Measurements from ENCODE around the gene AFG1L. TPM values are rescaled to one million over a fixed set of nuclear protein-coding genes. Genes with fewer than 3 reads are reported as not detected.

Gene AFG1L
- total RNA-seq, 1 experiment from 2014 or later: 4.9 TPM

GRCh38 chr6:108454356-108454755 lies 159.5 kb downstream of the AFG1L start:
- TF ChIP-seq REST (IDR thresholded peaks at IDR 0.05; ENCODE audit: low read depth) (no peak), EZH2 (IDR thresholded peaks at IDR 0.05) (no peak), SRF (IDR thresholded peaks at IDR 0.05; ENCODE audit: low read depth) (no peak), CEBPB (IDR thresholded peaks at IDR 0.05; ENCODE audit: low read depth) (no peak), ZFX (IDR thresholded peaks at IDR 0.05) (no peak), SIN3A (IDR thresholded peaks at IDR 0.05; ENCODE audit: low read depth) (no peak), MAX (IDR thresholded peaks at IDR 0.05) (no peak), JUND (IDR thresholded peaks at IDR 0.05) (no peak), ATF3 (IDR thresholded peaks at IDR 0.05) (no peak), SP1 (IDR thresholded peaks at IDR 0.05; ENCODE audit: low read depth) (no peak), ZNF274 (IDR thresholded peaks at IDR 0.05; ENCODE audit: low read depth, low read length) (no peak), TCF7L2 (IDR thresholded peaks at IDR 0.05; ENCODE audit: borderline replicate concordance, extremely low read depth, insufficient read depth, insufficient read length) (no peak)
- ChIA-PET CTCF (no interaction called here), RAD21 (ENCODE audit: low non-redundant PET in 1 of 2, low total read pairs in 2 of 2, uncharacterized antibody in 2 of 2, unreplicated experiment in 2 of 2) (no interaction called here), POLR2A (no interaction called here)
- no peak overlapping the region for H3K9ac ChIP-seq (ENCODE audit: low read length)
- H3K4me1 ChIP-seq (ENCODE audit: control insufficient read depth in 1 of 2, insufficient read depth in 2 of 2, low read length in 2 of 2): no peaks in the 10 kb centered on the region
- no peak overlapping the region for H3K4me2 ChIP-seq (ENCODE audit: low read length)
- H3K27ac ChIP-seq (ENCODE audit: low read depth, low read length): no peak overlapping the region
- intact Hi-C loops (cut with micrococcal nuclease): loop anchor here (1.0 kb wide), 1 partner anchor 10 kb away; no protein-coding TSS in a partner anchor
- no peaks in the 10 kb centered on the region for H3K9me2 ChIP-seq (ENCODE audit: insufficient read depth)
- no peak overlapping the region for H2AFZ ChIP-seq (ENCODE audit: low read depth, low read length, poor library complexity, severe bottlenecking)
- H3K9me3 ChIP-seq (ENCODE audit: control insufficient read depth in 1 of 2, insufficient read depth in 1 of 2, low read depth in 1 of 2, low read length in 2 of 2): no peaks in the 10 kb centered on the region
- DNase-seq (ENCODE audit: low read depth, low spot score): no peak
- H3K79me2 ChIP-seq (ENCODE audit: insufficient read depth, low read length): no peaks in the 10 kb centered on the region
- ATAC-seq: no peak
- H3K27me3 ChIP-seq (ENCODE audit: insufficient read depth, low read length): no peaks in the 10 kb centered on the region
- no peaks in the 10 kb centered on the region for H4K20me1 ChIP-seq (ENCODE audit: insufficient read depth)
- H3K4me3 ChIP-seq (replicated peaks in 1 of 2; ENCODE audit: low read depth in 1 of 2, low read length in 2 of 2): no peak overlapping the region
- H3K36me3 ChIP-seq (ENCODE audit: control insufficient read depth in 1 of 2, insufficient read depth in 2 of 2, low read length in 2 of 2): no peaks in the 10 kb centered on the region
- BruUV-seq (replicated peaks): no TSS peak

Data from HCT116 (cell line).